Nephron progenitor cell (in vitro differentiated cells): Measurements from ENCODE around the gene PLEKHB2.

Experiments
- DNase-seq: peaks from one replicate; pipeline ENCODE4 v3.0.0; 2021
- H3K27ac Mint-ChIP-seq: 2 replicates; pipeline ENCODE4 v1.8.0; 2021; ENCODE audit warnings: mild to moderate bottlenecking, moderate library complexity, mixed read lengths
- H3K27me3 Mint-ChIP-seq: 2 replicates; pipeline ENCODE4 v1.8.0; 2021; ENCODE audit warnings: mild to moderate bottlenecking, low read depth, mixed read lengths; ENCODE audit not compliant: poor library complexity
- H3K36me3 Mint-ChIP-seq: 2 replicates; pipeline ENCODE4 v1.8.0; 2021; ENCODE audit warnings: low read depth, mixed read lengths
- H3K4me1 Mint-ChIP-seq: 2 replicates; pipeline ENCODE4 v1.8.0; 2021; ENCODE audit warnings: mixed read lengths
- H3K4me3 Mint-ChIP-seq: 2 replicates; pipeline ENCODE4 v1.8.0; 2021; ENCODE audit warnings: mild to moderate bottlenecking, moderate library complexity, mixed read lengths
- H3K9me3 Mint-ChIP-seq: 2 replicates; pipeline ENCODE4 v1.8.0; 2021; ENCODE audit warnings: mild to moderate bottlenecking, moderate library complexity, mixed read lengths
- TF ChIP-seq, protein P1 (sequence below): fragments of 200-600 bp; sonication (generic); IDR thresholded peaks from 2 replicates; pipeline ENCODE4 v1.5.0; 2021; ENCODE audit warnings: antibody characterized with exemption

PLEKHB2 gene, protein sequence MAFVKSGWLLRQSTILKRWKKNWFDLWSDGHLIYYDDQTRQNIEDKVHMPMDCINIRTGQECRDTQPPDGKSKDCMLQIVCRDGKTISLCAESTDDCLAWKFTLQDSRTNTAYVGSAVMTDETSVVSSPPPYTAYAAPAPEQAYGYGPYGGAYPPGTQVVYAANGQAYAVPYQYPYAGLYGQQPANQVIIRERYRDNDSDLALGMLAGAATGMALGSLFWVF

DNA sequence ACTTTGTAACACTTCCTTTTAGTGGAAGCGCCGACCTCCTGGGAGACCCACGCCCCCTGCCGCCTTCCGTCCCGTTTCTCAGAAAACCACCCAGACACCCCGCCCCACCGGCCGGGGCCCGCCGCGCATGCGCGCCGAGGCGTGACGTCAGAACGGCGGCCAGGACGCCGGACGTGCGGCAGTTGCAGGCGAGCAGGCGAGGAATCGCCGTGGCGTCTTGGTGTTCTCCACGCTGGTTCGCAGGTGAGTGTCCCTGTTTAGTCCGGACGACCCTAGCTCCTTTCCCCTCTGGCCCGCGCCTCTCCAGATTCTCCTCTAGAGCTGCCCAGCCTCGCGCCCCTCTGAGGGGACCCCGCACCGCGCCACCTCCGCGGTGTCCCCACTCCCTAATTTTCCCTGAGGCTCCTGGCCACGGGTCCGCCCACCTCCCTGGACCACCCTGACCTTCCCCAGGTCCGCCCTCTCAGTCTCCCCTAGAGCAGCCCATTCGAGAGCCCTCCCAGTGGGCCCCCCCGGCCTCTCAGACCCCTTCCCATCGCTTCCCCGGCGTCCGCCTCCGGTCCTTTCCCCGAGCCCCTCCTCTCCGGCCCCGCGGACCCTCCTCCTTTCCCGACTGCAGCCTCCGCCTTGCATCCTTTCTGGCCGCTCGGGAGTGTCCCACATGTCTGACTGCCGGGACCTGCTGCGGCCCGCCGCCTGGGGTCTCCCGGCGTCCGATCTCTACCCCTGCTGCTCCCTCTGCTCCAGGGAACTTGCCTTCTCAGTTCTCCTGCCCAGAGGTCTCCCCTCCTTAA, at the start of gene PLEKHB2:
TSS of gene PLEKHB2 (plus strand) at position 181 of the 794 bp plus-strand sequence. CDS start 15,606 bp downstream, outside the sequence.
- H3K9me3 Mint-ChIP-seq, result no peaks in the 10 kb centered on the region
- H3K27ac Mint-ChIP-seq, result peak within 1 kb of the TSS; percentile 83
- H3K27me3 Mint-ChIP-seq, result peaks cover 3% of the 10 kb centered on the region
- peaks cover 16% of the 10 kb centered on the region for H3K36me3 Mint-ChIP-seq
- DNase-seq, result peak; percentile 96
- TF ChIP-seq, protein P1, sequence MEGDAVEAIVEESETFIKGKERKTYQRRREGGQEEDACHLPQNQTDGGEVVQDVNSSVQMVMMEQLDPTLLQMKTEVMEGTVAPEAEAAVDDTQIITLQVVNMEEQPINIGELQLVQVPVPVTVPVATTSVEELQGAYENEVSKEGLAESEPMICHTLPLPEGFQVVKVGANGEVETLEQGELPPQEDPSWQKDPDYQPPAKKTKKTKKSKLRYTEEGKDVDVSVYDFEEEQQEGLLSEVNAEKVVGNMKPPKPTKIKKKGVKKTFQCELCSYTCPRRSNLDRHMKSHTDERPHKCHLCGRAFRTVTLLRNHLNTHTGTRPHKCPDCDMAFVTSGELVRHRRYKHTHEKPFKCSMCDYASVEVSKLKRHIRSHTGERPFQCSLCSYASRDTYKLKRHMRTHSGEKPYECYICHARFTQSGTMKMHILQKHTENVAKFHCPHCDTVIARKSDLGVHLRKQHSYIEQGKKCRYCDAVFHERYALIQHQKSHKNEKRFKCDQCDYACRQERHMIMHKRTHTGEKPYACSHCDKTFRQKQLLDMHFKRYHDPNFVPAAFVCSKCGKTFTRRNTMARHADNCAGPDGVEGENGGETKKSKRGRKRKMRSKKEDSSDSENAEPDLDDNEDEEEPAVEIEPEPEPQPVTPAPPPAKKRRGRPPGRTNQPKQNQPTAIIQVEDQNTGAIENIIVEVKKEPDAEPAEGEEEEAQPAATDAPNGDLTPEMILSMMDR, result no peak
- peaks cover 32% of the 10 kb centered on the region for H3K4me1 Mint-ChIP-seq
- peak within 1 kb of the TSS; percentile 94 for H3K4me3 Mint-ChIP-seq

DNA sequence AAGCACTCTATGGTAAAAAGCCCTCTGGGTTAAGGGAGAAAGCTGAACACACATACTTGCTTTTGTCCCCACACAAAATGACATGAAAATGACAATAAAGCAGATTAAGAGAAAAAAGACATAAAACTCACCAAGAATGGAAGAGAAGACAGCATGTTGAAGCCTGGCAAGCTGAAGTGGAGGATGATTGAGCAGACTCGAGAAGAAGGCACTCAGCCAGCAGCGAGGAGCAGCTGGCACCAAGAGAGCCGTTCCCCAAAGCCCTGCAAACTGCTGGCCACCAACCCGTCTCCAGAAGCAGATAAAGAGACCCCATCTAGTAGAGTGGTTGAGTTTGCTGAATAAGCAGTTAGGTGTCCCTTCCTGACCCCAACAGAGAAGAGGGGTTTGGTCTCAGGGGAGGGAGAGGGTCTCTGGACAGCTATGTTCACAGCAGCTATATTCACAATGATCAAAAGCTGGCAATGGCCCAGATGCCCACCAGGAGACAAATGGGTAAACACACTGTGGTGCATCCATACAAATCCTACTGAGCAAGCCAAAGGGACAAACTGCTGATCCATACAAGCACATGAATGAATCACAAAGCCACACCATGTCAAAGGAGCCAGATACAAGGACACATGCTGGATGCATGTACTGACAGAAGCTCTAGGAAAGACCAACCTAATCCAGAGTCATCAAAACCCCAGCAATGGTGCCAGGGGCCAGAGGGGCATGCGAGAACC, 48.8 kb upstream of the PLEKHB2 start:
- Mint-ChIP-seq H3K4me1 (peaks cover 22% of the 10 kb centered on the region), H3K27ac (peak overlapping the region; percentile 67), H3K4me3 (no peak overlapping the region), H3K9me3 (no peaks in the 10 kb centered on the region), H3K27me3 (no peaks in the 10 kb centered on the region), H3K36me3 (peaks cover 85% of the 10 kb centered on the region)
- no peak for DNase-seq
- TF ChIP-seq, protein P1, result no peak

DNA sequence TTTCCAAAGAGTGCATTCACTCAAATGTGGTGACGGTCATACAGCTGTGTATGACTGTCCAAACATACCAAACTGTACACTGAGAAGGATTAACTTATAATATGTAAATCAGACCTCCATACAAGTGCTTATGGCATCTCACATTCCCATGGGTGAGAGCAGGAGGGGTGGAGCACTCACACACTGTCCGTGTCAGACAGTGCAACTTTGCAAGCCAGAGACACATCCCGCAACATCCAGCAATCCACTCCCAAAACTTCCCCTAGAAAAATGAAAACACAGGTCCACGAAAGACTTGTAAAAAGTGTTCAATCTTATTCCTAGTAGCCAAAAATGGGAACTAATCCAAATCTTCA, 48.2 kb upstream of the PLEKHB2 start:
- Mint-ChIP-seq H3K27me3 (no peaks in the 10 kb centered on the region), H3K9me3 (no peaks in the 10 kb centered on the region), H3K27ac (no peak overlapping the region), H3K36me3 (peaks cover 85% of the 10 kb centered on the region), H3K4me3 (no peak overlapping the region), H3K4me1 (peaks cover 27% of the 10 kb centered on the region)
- DNase-seq, result no peak
- TF ChIP-seq, protein P1, result no peak

DNA sequence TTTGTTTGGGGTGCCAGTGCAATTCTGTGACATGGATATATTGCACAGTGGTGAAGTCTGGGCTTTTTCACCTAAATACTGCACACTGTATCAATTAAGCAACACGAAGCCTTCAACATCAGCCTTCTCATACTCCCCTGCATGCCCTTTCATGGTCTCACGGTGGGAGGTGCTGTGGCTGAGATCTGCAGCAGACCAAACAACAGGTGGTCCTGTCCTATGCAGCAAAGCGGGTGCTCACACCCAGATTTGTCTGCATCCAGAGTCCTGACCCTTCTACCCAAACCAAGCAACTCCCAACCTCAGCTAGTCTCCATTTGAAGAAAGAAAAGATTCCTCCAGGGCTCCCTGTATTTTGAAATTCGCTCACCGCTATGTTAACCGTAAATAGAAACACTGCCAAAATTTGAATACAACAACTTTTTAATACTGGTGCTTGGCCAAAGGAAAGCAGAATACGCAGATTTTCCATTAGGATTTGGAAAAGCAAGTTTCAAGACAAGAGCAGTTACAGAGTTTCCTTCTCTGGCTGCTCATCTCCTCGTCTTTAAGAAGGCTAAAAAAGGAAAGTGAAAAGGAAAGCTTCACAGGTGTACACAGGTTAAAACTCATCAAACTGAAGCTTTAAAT, 46.8 kb upstream of the PLEKHB2 start:
- Mint-ChIP-seq H3K27ac (no peak overlapping the region), H3K4me1 (peaks cover 38% of the 10 kb centered on the region), H3K9me3 (no peaks in the 10 kb centered on the region), H3K36me3 (peaks cover 83% of the 10 kb centered on the region), H3K4me3 (no peak overlapping the region), H3K27me3 (no peaks in the 10 kb centered on the region)
- no peak for DNase-seq
- TF ChIP-seq, protein P1, result no peak

DNA sequence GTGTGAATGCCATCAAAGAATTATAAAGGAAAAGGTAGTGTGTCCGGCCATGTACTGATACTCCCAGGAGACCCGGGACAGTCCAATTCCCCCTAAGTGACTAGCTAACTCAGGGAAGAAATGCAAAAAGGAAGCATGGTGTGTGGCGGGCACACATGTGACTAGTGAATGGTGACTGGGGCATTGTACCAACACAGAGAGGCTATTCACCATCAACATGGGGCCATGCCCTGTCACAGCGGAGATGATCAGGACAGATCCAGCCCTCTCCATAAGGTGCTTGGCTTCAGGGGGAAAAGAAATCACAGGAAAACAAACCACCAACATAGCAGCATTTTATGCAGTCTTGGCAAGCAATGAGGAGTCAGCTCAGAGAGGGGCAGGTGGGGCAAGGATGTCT, 46.2 kb upstream of the PLEKHB2 start:
- Mint-ChIP-seq H3K4me1 (peaks cover 43% of the 10 kb centered on the region), H3K27ac (no peak overlapping the region), H3K4me3 (no peak overlapping the region), H3K9me3 (no peaks in the 10 kb centered on the region), H3K27me3 (no peaks in the 10 kb centered on the region), H3K36me3 (peaks cover 84% of the 10 kb centered on the region)
- no peak for DNase-seq
- TF ChIP-seq, protein P1, result no peak
